Psoas muscle (tissue), 8 donors: ENCODE measurements around the gene RFX8. TPM values are rescaled to one million over a fixed set of nuclear protein-coding genes. Genes with fewer than 3 reads are reported as not detected.

Source experiments
- ATAC-seq, 4 donors: fragments of 200-7000 bp; cut with Tn5 transposase; one replicate each; pipeline ENCODE4 v1.9.1; 2020; ENCODE audit warnings: moderate library complexity in 3 of 4, mild to moderate bottlenecking in 2 of 4
- DNase-seq, 2 donors: peaks; one replicate each; pipeline ENCODE4 v3.0.0-alpha.2; 2020
- H3K27ac ChIP-seq: fragments of 200-600 bp; one replicate; pipeline ENCODE4 v1.8.0; 2022
- H3K27me3 ChIP-seq, 3 donors: fragments of 200-600 bp in 1 of 3; one replicate each; pipeline versions ENCODE4 v1.6.1 to v1.8.0; 2013 to 2022; ENCODE audit warnings: low read length in 2 of 3, mild to moderate bottlenecking in 2 of 3, moderate library complexity in 1 of 3; ENCODE audit not compliant: insufficient read depth in 3 of 3
- H3K36me3 ChIP-seq, 2 donors: fragments of 200-600 bp in 1 of 2; one replicate each; pipeline versions ENCODE4 v1.6.1 to v1.8.0; 2013 to 2022; ENCODE audit warnings: low read depth in 1 of 2, mild to moderate bottlenecking in 1 of 2, moderate library complexity in 1 of 2; ENCODE audit not compliant: insufficient read depth in 1 of 2
- H3K4me1 ChIP-seq: fragments of 200-600 bp; one replicate; pipeline ENCODE4 v1.8.0; 2022
- H3K4me3 ChIP-seq: fragments of 200-600 bp; one replicate; pipeline ENCODE4 v1.8.0; 2022; ENCODE audit warnings: mild to moderate bottlenecking
- H3K9me3 ChIP-seq: fragments of 200-600 bp; one replicate; pipeline ENCODE4 v1.8.0; 2022
- WGBS, 3 donors: extraction: QIAGEN DNeasy Blood & Tissue Kit; methylation state at CpG; one replicate each; pipeline versions ENCODE4 v1.1.6 to v1.1.7; 2013; 5-methylcytosine and 5-hydroxymethylcytosine counted together
- intact Hi-C, 2 donors: fragments of 100-400 bp; cut with DNase I; formaldehyde crosslinking; loops; one replicate each; pipeline versions ENCODE4 v1.11.0 to v1.14.2; 2022
- polyA plus RNA-seq, 3 donors: library from polyadenylated mRNA; stranded (reverse); fragments of 200-250 nt; gene quantifications; one replicate each; pipeline ENCODE4 v1.2.3, GENCODE V29; 2013
- total RNA-seq, 4 donors: library from RNA; stranded (reverse); fragmentation: NEBNext Ultra II Directional in 2 of 4; extraction: Animal tissue kit (Norgen Biotek cat#: 25700) in 2 of 4; gene quantifications; one replicate each; pipeline versions ENCODE4 v1.2.1 to v1.2.4, GENCODE V29; 2021 to 2023
- TF ChIP-seq, protein P1 (sequence below): fragments of 200-600 bp; IDR thresholded peaks from one replicate; pipeline ENCODE4 v1.8.0; 2022; ENCODE audit warnings: antibody characterized with exemption
- donor health status: healthy with polysubstance abuse.
- donor health status: DM: no; HTN: no; CAD: no; lungs with moderate emphysema.
- donor health status: Bipolar disorder and iron deficiency.
- donor health status: healthy.
- donor health status: DM: yes; HTN: yes; CAD: no.
- donor health status: DM: no; HTN: no; CAD: no.
- donor health status: DM: no; HTN: no; CAD: no.
- donor health status: DM: yes; HTN: yes; CAD: no.

RFX8 gene
- total and polyA plus RNA-seq, 7 donors, result 0.03 to 0.29 (median 0.12) TPM; not detected in 4

DNA sequence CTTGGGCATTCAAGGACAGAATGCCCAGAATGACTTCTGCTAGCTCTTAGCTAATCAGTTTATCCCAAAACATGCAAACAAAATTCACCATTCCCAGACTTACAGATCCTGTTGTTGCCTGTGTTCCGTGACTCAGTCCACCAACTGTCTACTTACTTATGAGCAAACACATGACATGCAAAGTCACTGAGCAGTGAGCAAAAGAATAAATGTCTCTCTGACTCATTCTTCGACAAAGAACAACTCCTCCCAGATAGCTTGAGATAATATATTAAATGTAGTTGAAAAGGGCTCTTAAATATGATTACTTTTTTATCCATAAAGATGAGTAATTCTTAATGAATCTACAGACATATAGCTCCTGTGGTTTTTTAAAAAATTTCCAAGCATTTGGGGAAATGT lies 78.6 kb downstream of the RFX8 start:
- Histone ChIP-seq H3K4me1 (no peaks in the 10 kb centered on the region), H3K36me3 (no peaks in the 10 kb centered on the region), H3K4me3 (no peak overlapping the region), H3K9me3 (no peaks in the 10 kb centered on the region), H3K27me3 (peaks cover 0 to 31% (median 3%) of the 10 kb centered on the region in 3 donors), H3K27ac (no peak overlapping the region)
- ATAC-seq, result peak in 1 of 4 donors; percentile 48
- WGBS, 3 donors, result 72 to 89% (median 85%) methylated on average over 2 of the region's 2 CpGs
- TF ChIP-seq, protein P1, sequence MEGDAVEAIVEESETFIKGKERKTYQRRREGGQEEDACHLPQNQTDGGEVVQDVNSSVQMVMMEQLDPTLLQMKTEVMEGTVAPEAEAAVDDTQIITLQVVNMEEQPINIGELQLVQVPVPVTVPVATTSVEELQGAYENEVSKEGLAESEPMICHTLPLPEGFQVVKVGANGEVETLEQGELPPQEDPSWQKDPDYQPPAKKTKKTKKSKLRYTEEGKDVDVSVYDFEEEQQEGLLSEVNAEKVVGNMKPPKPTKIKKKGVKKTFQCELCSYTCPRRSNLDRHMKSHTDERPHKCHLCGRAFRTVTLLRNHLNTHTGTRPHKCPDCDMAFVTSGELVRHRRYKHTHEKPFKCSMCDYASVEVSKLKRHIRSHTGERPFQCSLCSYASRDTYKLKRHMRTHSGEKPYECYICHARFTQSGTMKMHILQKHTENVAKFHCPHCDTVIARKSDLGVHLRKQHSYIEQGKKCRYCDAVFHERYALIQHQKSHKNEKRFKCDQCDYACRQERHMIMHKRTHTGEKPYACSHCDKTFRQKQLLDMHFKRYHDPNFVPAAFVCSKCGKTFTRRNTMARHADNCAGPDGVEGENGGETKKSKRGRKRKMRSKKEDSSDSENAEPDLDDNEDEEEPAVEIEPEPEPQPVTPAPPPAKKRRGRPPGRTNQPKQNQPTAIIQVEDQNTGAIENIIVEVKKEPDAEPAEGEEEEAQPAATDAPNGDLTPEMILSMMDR, result no peak
- intact Hi-C loops, result no loop called here
- no peak for DNase-seq

DNA sequence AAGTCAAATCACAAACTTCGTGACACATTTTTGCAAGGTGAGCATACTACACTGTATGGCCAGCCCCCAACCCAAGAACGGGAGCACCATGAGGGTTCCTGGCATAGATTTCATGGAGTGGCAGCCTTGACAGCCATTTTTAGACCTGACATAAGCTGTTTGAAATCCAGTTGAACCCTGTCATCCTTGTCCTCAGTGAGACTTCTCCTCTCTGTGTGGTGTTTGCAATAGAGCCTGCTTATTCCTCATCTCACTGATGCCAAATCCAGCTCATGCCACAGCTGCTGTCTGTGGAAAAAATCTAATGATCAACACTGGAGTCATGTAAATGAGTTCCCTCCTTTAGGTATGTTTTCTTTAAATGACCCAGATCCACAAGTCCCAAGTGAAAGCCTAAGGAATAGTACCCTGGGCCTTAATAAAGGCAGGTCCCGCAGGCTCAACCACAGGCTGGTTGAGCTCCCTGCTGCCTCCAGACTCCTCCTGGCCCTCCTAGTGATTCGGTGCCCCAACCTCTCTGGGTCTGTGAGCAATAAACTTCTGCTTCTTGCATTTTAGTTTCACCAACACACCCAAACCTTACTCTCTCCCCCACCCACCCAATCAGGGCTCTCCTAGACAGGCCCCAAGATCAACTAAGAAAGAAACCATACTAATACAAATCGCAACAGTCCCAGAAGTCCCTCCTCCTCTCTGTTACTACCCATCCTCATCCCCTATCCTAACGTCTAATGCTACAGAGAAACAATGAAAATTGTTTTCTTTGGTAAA lies 79.2 kb downstream of the RFX8 start:
- intact Hi-C loops, result no loop called here
- Histone ChIP-seq H3K27ac (no peak overlapping the region), H3K36me3 (no peaks in the 10 kb centered on the region), H3K4me1 (no peaks in the 10 kb centered on the region), H3K27me3 (peaks cover 0 to 29% (median 3%) of the 10 kb centered on the region in 3 donors), H3K4me3 (no peak overlapping the region), H3K9me3 (no peaks in the 10 kb centered on the region)
- 85 to 93% (median 91%) methylated on average over 6 of the region's 6 CpGs for WGBS, 3 donors
- TF ChIP-seq, protein P1, result no peak
- ATAC-seq (no peak), DNase-seq (no peak)

DNA sequence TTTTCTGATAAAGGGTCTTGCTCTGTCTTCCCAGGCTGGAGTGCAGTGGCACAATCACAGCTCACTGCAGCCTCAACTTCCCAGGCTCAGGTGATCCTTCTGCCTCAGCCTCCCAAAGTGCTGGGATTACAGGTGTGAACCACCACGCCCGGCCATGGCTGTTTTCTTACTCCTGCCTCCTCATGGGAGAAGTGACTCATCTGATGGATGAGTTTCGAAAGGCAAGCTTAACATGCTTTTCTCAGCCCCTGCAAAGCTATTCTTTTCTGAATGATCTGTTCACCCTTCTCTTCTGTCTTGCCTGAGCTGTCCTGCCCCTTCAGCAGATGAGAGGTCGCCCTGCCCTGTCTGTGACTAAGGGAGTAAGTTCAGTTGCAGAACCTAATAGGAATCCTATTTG lies 86.7 kb downstream of the RFX8 start:
- ATAC-seq (no peak), DNase-seq (no peak)
- Histone ChIP-seq H3K9me3 (no peaks in the 10 kb centered on the region), H3K36me3 (no peaks in the 10 kb centered on the region), H3K4me3 (no peak overlapping the region), H3K27me3 (peaks cover 0 to 69% (median 11%) of the 10 kb centered on the region in 3 donors), H3K4me1 (peaks cover 9% of the 10 kb centered on the region), H3K27ac (no peak overlapping the region)
- intact Hi-C loops, result no loop called here
- TF ChIP-seq, protein P1, result no peak
- 37 to 43% (median 40%) methylated on average over 4 of the region's 4 CpGs for WGBS, 3 donors

DNA sequence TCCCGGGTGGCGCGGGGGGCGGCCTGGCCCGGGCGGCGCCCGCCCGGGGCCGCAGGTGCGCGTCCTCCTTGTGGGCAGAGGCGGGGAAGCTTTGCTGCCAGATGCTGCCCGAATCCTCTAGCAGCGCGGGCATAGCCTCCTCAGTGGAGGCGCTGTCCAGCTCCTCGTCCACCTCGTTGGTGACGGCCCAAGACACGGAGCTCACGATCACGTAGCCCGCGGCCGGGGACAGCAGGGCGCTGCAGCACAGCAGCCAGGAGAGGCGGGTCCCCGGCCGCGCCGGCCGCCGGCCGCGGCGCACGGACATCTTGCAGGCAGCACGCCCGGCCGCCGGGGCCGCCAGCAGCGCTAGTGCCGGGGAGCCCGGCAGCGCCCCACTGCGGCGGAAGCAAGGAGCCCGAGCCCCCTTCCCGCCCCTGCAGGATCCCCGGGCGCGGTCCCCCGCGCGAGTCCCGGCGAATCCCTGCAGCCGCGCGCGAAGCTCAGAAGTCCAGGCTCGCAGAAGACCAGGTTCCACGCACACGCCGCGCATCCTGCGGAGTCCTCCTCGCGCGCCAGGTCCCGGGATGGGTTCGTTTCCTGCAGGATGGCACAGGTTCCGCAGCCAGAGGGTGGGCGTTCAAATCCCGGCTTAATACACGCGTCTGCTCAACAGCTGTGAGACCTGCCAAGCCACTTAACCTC lies 87.6 kb downstream of the RFX8 start, which contains the start of gene CREG2:
Gene CREG2, minus strand, starts transcription at position 353 of the 684 bp plus-strand sequence. Its CDS starts 46 bp downstream, at position 307.
- H3K27me3 ChIP-seq, result peaks cover 0 to 77% (median 14%) of the 10 kb centered on the region in 3 donors
- no peak within 1 kb of the TSS for H3K27ac ChIP-seq
- intact Hi-C loops, result no loop called here

More for the DNA sequence above, 87.6 kb downstream of the RFX8 start, which contains the start of gene CREG2:
- ATAC-seq, result peak; percentile 76 to 85 (median 80)
- Histone ChIP-seq H3K9me3 (no peaks in the 10 kb centered on the region), H3K36me3 (no peaks in the 10 kb centered on the region), H3K4me1 (peaks cover 9% of the 10 kb centered on the region), H3K4me3 (peak within 1 kb of the TSS; percentile 61)
- peak; percentile 64 to 72 for DNase-seq
- TF ChIP-seq, protein P1, result peak; percentile 33
- WGBS, 3 donors, result 0 to 1% (median 0%) methylated on average over 43 to 79 of the region's 79 CpGs
